Liver (tissue), 3 donors: Measurements from ENCODE around the gene NOP9.

Source experiments
- JUND ChIP-seq, 2 donors: IDR thresholded peaks; 2 replicates each; pipeline ENCODE4 v1.6.1; 2016; ENCODE audit warnings: antibody characterized with exemption in 2 of 2
- RXRA ChIP-seq, 2 donors: IDR thresholded peaks; 2 replicates each; pipeline ENCODE4 v1.6.1; 2017 to 2018; ENCODE audit warnings: antibody characterized with exemption in 2 of 2, mild to moderate bottlenecking in 1 of 2
- SP1 ChIP-seq: IDR thresholded peaks from 2 replicates; pipeline ENCODE4 v1.6.1; 2018; ENCODE audit warnings: antibody characterized with exemption, mild to moderate bottlenecking
- TF ChIP-seq, protein P1 (sequence below): fragments of 150-350 bp; IDR thresholded peaks from 2 replicates; pipeline ENCODE4 v1.5.1; 2017; ENCODE audit warnings: improper control_type of control experiment, low read depth, low read length; ENCODE audit not compliant: missing input control
- donor health status: healthy.
- donor health status: healthy.

GRCh38 chr14:24296341-24297157 is 3.1 kb upstream of the NOP9 start:
- TF ChIP-seq, protein P1, sequence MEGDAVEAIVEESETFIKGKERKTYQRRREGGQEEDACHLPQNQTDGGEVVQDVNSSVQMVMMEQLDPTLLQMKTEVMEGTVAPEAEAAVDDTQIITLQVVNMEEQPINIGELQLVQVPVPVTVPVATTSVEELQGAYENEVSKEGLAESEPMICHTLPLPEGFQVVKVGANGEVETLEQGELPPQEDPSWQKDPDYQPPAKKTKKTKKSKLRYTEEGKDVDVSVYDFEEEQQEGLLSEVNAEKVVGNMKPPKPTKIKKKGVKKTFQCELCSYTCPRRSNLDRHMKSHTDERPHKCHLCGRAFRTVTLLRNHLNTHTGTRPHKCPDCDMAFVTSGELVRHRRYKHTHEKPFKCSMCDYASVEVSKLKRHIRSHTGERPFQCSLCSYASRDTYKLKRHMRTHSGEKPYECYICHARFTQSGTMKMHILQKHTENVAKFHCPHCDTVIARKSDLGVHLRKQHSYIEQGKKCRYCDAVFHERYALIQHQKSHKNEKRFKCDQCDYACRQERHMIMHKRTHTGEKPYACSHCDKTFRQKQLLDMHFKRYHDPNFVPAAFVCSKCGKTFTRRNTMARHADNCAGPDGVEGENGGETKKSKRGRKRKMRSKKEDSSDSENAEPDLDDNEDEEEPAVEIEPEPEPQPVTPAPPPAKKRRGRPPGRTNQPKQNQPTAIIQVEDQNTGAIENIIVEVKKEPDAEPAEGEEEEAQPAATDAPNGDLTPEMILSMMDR, result peak; percentile 68
- TF ChIP-seq JUND (IDR thresholded peaks at IDR 0.05) (no peak), RXRA (IDR thresholded peaks at IDR 0.05) (no peak), SP1 (no peak)
